A673 (cell line): ENCODE data around the gene CACNG5. TPM values are rescaled to one million over a fixed set of nuclear protein-coding genes. Genes with fewer than 3 reads are reported as not detected.

Experiments
- BruUV-seq: library from RNA; stranded (reverse); fragments of 400-500 nt; replicated peaks from 2 replicates; lab custom pipeline; 2021; lab: Mats Ljungman, UMichigan
- CTCF ChIA-PET: fragments of 300-600 bp; sonication (Branson Sonifier 250); formaldehyde crosslinking; loops from one replicate; lab custom pipeline; 2022; ENCODE audit warnings: antibody characterized with exemption; lab: Charles Lee
- POLR2A ChIA-PET: fragments of 300-600 bp; sonication (Branson Sonifier 250); formaldehyde crosslinking; loops from one replicate; lab custom pipeline; 2022; ENCODE audit warnings: antibody characterized with exemption; ENCODE audit not compliant: low non-redundant PET; lab: Charles Lee
- DNase-seq: peaks from one replicate; pipeline ENCODE4 v3.0.0-alpha.2; 2015; ENCODE audit warnings: low spot score
- H3K27ac ChIP-seq: fragments of 200-600 bp; sonication (generic); 2 replicates; pipeline ENCODE4 v1.5.1; 2016; ENCODE audit warnings: mixed run types, low read depth, mild to moderate bottlenecking, mixed read lengths, antibody characterized with exemption, low read length; ENCODE audit not compliant: poor library complexity, severe bottlenecking
- H3K27me3 ChIP-seq: fragments of 200-600 bp; sonication (generic); replicated peaks from 2 replicates; pipeline ENCODE4 v1.6.1; 2017; ENCODE audit warnings: mixed run types, low read depth, mild to moderate bottlenecking, mixed read lengths, antibody characterized with exemption, low read length; ENCODE audit not compliant: insufficient read depth, poor library complexity
- H3K36me3 ChIP-seq: fragments of 200-600 bp; sonication (generic); 2 replicates; pipeline ENCODE4 v1.6.1; 2016; ENCODE audit warnings: mixed run types, mild to moderate bottlenecking, mixed read lengths, antibody characterized with exemption, low read length; ENCODE audit not compliant: insufficient read depth, poor library complexity, severe bottlenecking
- H3K4me1 ChIP-seq: fragments of 200-600 bp; sonication (generic); 2 replicates; pipeline ENCODE4 v1.6.1; 2017; ENCODE audit warnings: mixed run types, mild to moderate bottlenecking, mixed read lengths, antibody characterized with exemption, low read length; ENCODE audit not compliant: insufficient read depth, poor library complexity, severe bottlenecking
- H3K4me3 ChIP-seq: fragments of 200-600 bp; sonication (generic); 2 replicates; pipeline ENCODE4 v1.5.1; 2016; ENCODE audit warnings: low read depth, mixed run types, mild to moderate bottlenecking, mixed read lengths, low read length; ENCODE audit not compliant: poor library complexity, severe bottlenecking
- H3K9me3 ChIP-seq: fragments of 200-600 bp; sonication (generic); 2 replicates; pipeline ENCODE4 v1.6.1; 2016; ENCODE audit warnings: mixed run types, low read depth, mild to moderate bottlenecking, mixed read lengths, antibody characterized with exemption, low read length; ENCODE audit not compliant: poor library complexity, severe bottlenecking
- CTCF ChIP-seq: fragments of 300-800, 200-600 bp; sonication (generic); conservative IDR thresholded peaks from 2 replicates; pipeline ENCODE4 v1.5.1; 2017; ENCODE audit warnings: low read depth, mild to moderate bottlenecking, antibody characterized with exemption, low read length, moderate library complexity, mixed read lengths
- EZH2 ChIP-seq: fragments of 200-600 bp; sonication (generic); IDR thresholded peaks from 2 replicates; pipeline ENCODE4 v1.6.1; 2017; ENCODE audit warnings: borderline replicate concordance, low read depth, mild to moderate bottlenecking, mixed read lengths, antibody characterized with exemption, low read length; ENCODE audit not compliant: poor library complexity, severe bottlenecking
- intact Hi-C: fragments of 100-400 bp; cut with micrococcal nuclease; formaldehyde crosslinking; loops from one replicate; pipeline ENCODE4 v1.10.0; 2022; ENCODE audit not compliant: unreplicated experiment
- total RNA-seq: library from RNA; stranded (reverse); gene quantifications from 2 replicates; pipeline ENCODE4 v1.2.3, GENCODE V29; 2021

Gene CACNG5
- total RNA-seq, 1 experiment from 2014 or later, result 0.88 TPM

GRCh38 chr17:66814570-66814969 is 20.3 kb upstream of the CACNG5 start:
- CTCF ChIA-PET, result no interaction called here
- no TSS peak for BruUV-seq
- Histone ChIP-seq H3K4me1 (no peaks in the 10 kb centered on the region), H3K27me3 (no peaks in the 10 kb centered on the region), H3K27ac (no peak overlapping the region), H3K4me3 (no peak overlapping the region), H3K9me3 (peaks cover 5% of the 10 kb centered on the region), H3K36me3 (no peaks in the 10 kb centered on the region)
- DNase-seq, result no peak
- POLR2A ChIA-PET, result no interaction called here
- TF ChIP-seq EZH2, result no peak
- TF ChIP-seq CTCF, result no peak
- intact Hi-C loops, result no loop called here

GRCh38 chr17:66817750-66818149 is 17.2 kb upstream of the CACNG5 start:
- Histone ChIP-seq H3K4me3 (no peak overlapping the region), H3K27ac (no peak overlapping the region), H3K4me1 (no peaks in the 10 kb centered on the region), H3K27me3 (no peaks in the 10 kb centered on the region), H3K36me3 (no peaks in the 10 kb centered on the region), H3K9me3 (peaks cover 5% of the 10 kb centered on the region)
- DNase-seq, result no peak
- intact Hi-C loops, result no loop called here
- ChIA-PET POLR2A (no interaction called here), CTCF (no interaction called here)
- no TSS peak for BruUV-seq
- TF ChIP-seq CTCF, result no peak
- no peak for TF ChIP-seq EZH2

GRCh38 chr17:66819466-66819865 is 15.5 kb upstream of the CACNG5 start:
- TF ChIP-seq EZH2 (no peak), CTCF (no peak)
- H3K4me1 ChIP-seq, result no peaks in the 10 kb centered on the region
- peaks cover 5% of the 10 kb centered on the region for H3K9me3 ChIP-seq
- POLR2A ChIA-PET, result interaction anchor here (0.6 kb wide), 1 partner anchor 269 kb away, joined by 3 read pairs; no protein-coding TSS in a partner anchor
- no peaks in the 10 kb centered on the region for H3K27me3 ChIP-seq
- H3K36me3 ChIP-seq, result no peaks in the 10 kb centered on the region
- BruUV-seq, result no TSS peak
- no peak overlapping the region for H3K4me3 ChIP-seq
- DNase-seq, result no peak
- CTCF ChIA-PET, result no interaction called here
- H3K27ac ChIP-seq, result no peak overlapping the region
- intact Hi-C loops, result no loop called here
